ENCODE results near the gene MGP. TPM values are rescaled to one million over a fixed set of nuclear protein-coding genes. Genes with fewer than 3 reads are reported as not detected.

The MGP gene
- total RNA-seq, 1 experiment from 2014 or later = 79.8 TPM

- Histone ChIP-seq H3K27ac (no peak overlapping the region), H3K9me2 (ENCODE audit: insufficient read depth) (no peaks in the 10 kb centered on the region), H3K4me1 (replicated peaks; ENCODE audit: insufficient read depth) (peaks cover 12% of the 10 kb centered on the region), H3F3A (ENCODE audit: insufficient read depth, low read depth) (peaks cover 4% of the 10 kb centered on the region; the same call in 1 of the 2 replicates), H3K36me3 (ENCODE audit: low read depth) (0 out of 2 replicates have a peak, but pooled peaks cover 3% of the 10 kb centered on the region), H3K4me3 (no peak overlapping the region), H4K20me1 (ENCODE audit: insufficient read depth) (no peaks in the 10 kb centered on the region), H3K27me3 (ENCODE audit: insufficient read depth, low read depth) (no peaks in the 10 kb centered on the region), H3K79me2 (ENCODE audit: low read depth) (0 out of 2 replicates have a peak, but pooled peaks cover 2% of the 10 kb centered on the region), H3K9me3 (ENCODE audit: insufficient read depth, low read depth) (no peaks in the 10 kb centered on the region; the same call in 1 of the 2 replicates), H3K4me2 (no peak overlapping the region), H2AFZ (no peak overlapping the region)
- ChIA-PET POLR2A (ENCODE audit: unreplicated experiment) (no interaction called here), CTCF (no interaction called here)
- BruUV-seq (replicated peaks) = no TSS peak
- DNase-seq = no peak
- intact Hi-C loops (cut with micrococcal nuclease; ENCODE audit: unreplicated experiment) = no loop called here
- no peak for TF ChIP-seq EZH2 (IDR thresholded peaks at IDR 0.05; ENCODE audit: low read depth)
- TF ChIP-seq CTCF (conservative IDR thresholded peaks at IDR 0.05) = no peak
These were observed 6.3 kb downstream of the MGP start for GRCh38 chr12:14879222-14879933.

- H2AFZ ChIP-seq = no peak overlapping the region
- H3K27me3 ChIP-seq (ENCODE audit: insufficient read depth, low read depth) = no peaks in the 10 kb centered on the region
- no TSS peak for BruUV-seq (replicated peaks)
- H3K4me3 ChIP-seq = no peak overlapping the region
- peaks cover 3% of the 10 kb centered on the region; the same call in 1 of the 2 replicates for H3F3A ChIP-seq (ENCODE audit: insufficient read depth, low read depth)
- H3K27ac ChIP-seq = no peak overlapping the region
- intact Hi-C loops (cut with micrococcal nuclease; ENCODE audit: unreplicated experiment) = no loop called here
- H3K36me3 ChIP-seq (ENCODE audit: low read depth) = 0 out of 2 replicates have a peak, but pooled peaks cover 3% of the 10 kb centered on the region
- ChIA-PET CTCF (no interaction called here), POLR2A (ENCODE audit: unreplicated experiment) (no interaction called here)
- H3K4me2 ChIP-seq = no peak overlapping the region
- no peak for TF ChIP-seq CTCF (conservative IDR thresholded peaks at IDR 0.05)
- no peak for TF ChIP-seq EZH2 (IDR thresholded peaks at IDR 0.05; ENCODE audit: low read depth)
- no peaks in the 10 kb centered on the region; the same call in 1 of the 2 replicates for H3K9me3 ChIP-seq (ENCODE audit: insufficient read depth, low read depth)
- H4K20me1 ChIP-seq (ENCODE audit: insufficient read depth) = no peaks in the 10 kb centered on the region
- H3K9me2 ChIP-seq (ENCODE audit: insufficient read depth) = no peaks in the 10 kb centered on the region
- no peaks in the 10 kb centered on the region for H3K79me2 ChIP-seq (ENCODE audit: low read depth)
- no peak for DNase-seq
- H3K4me1 ChIP-seq (replicated peaks; ENCODE audit: insufficient read depth) = 0 out of 2 replicates have a peak, but pooled peaks cover 5% of the 10 kb centered on the region
These were observed 7.2 kb downstream of the MGP start for GRCh38 chr12:14878488-14878887.

- H3K79me2 ChIP-seq (ENCODE audit: low read depth) = no peaks in the 10 kb centered on the region
- 0 out of 2 replicates have a peak, but pooled peaks cover 5% of the 10 kb centered on the region for H3K4me1 ChIP-seq (replicated peaks; ENCODE audit: insufficient read depth)
- ChIA-PET CTCF (no interaction called here), POLR2A (ENCODE audit: unreplicated experiment) (interaction anchor here (0.6 kb wide), 1 partner anchor 45 kb away, joined by 8 read pairs; no protein-coding TSS in a partner anchor)
- no peak for DNase-seq
- intact Hi-C loops (cut with micrococcal nuclease; ENCODE audit: unreplicated experiment) = no loop called here
- H3K4me2 ChIP-seq = no peak overlapping the region
- no TSS peak for BruUV-seq (replicated peaks)
- H3K4me3 ChIP-seq = no peak overlapping the region
- H3K27me3 ChIP-seq (ENCODE audit: insufficient read depth, low read depth) = no peaks in the 10 kb centered on the region
- H3K27ac ChIP-seq = no peak overlapping the region
- no peaks in the 10 kb centered on the region for H4K20me1 ChIP-seq (ENCODE audit: insufficient read depth)
- H3K9me3 ChIP-seq (ENCODE audit: insufficient read depth, low read depth) = no peaks in the 10 kb centered on the region; the same call in 1 of the 2 replicates
- no peak for TF ChIP-seq EZH2 (IDR thresholded peaks at IDR 0.05; ENCODE audit: low read depth)
- TF ChIP-seq CTCF (conservative IDR thresholded peaks at IDR 0.05) = no peak
- no peaks in the 10 kb centered on the region for H3K9me2 ChIP-seq (ENCODE audit: insufficient read depth)
- no peaks in the 10 kb centered on the region for H3K36me3 ChIP-seq (ENCODE audit: low read depth)
- H3F3A ChIP-seq (ENCODE audit: insufficient read depth, low read depth) = peaks cover 3% of the 10 kb centered on the region; the same call in 1 of the 2 replicates
- H2AFZ ChIP-seq = peak overlapping the region; percentile 5; the same call in 1 of the 2 replicates
These were observed 8.8 kb downstream of the MGP start for GRCh38 chr12:14876833-14877232.

All from PC-9 (cell line).